HG02623 (cell line): ENCODE data around the gene KLF16.

Experiments
- ATAC-seq: cut with Tn5 transposase; IDR thresholded peaks from one replicate; pipeline ENCODE4 v1.9.1; 2021; ENCODE audit warnings: moderate library complexity; ENCODE audit not compliant: unreplicated experiment

KLF16 gene

GRCh38 chr19:1844513-1845124 is 18.8 kb downstream of the KLF16 start:
- no peak for ATAC-seq

GRCh38 chr19:1843646-1844394 is 19.6 kb downstream of the KLF16 start:
- no peak for ATAC-seq

GRCh38 chr19:1843116-1843515 is 20.3 kb downstream of the KLF16 start:
- no peak for ATAC-seq

- no peak for ATAC-seq
Measured at GRCh38 chr19:1841209-1841924, 22.0 kb downstream of the KLF16 start.

- ATAC-seq = no peak
Measured at GRCh38 chr19:1840541-1841115, 22.8 kb downstream of the KLF16 start.

- no peak for ATAC-seq
Measured at GRCh38 chr19:1839658-1840540, 23.5 kb downstream of the KLF16 start.

- ATAC-seq = no peak
Measured at GRCh38 chr19:1837625-1838105, 25.7 kb downstream of the KLF16 start.

- ATAC-seq = no peak
Measured at GRCh38 chr19:1837222-1837565, 26.2 kb downstream of the KLF16 start.

GRCh38 chr19:1836458-1837221 is 26.7 kb downstream of the KLF16 start:
- ATAC-seq = no peak

- ATAC-seq = no peak
Measured at GRCh38 chr19:1833540-1833939, 29.8 kb downstream of the KLF16 start.

GRCh38 chr19:1832046-1832663 is 31.2 kb downstream of the KLF16 start:
- ATAC-seq = no peak

- no peak for ATAC-seq
Measured at GRCh38 chr19:1830978-1831377, 32.4 kb downstream of the KLF16 start.

- ATAC-seq = no peak
Measured at GRCh38 chr19:1830568-1830967, 32.8 kb downstream of the KLF16 start.

GRCh38 chr19:1829958-1830357 is 33.4 kb downstream of the KLF16 start:
- ATAC-seq = no peak

- ATAC-seq = no peak
Measured at GRCh38 chr19:1828279-1829238, 34.8 kb downstream of the KLF16 start.

- ATAC-seq = no peak
Measured at GRCh38 chr19:1827566-1828278, 35.7 kb downstream of the KLF16 start.
